Mesothelial cell of epicardium (in vitro differentiated cells): ENCODE results near the gene NSUN7. TPM values are rescaled to one million over a fixed set of nuclear protein-coding genes. Genes with fewer than 3 reads are reported as not detected.

Experiments
- DNase-seq, 2 experiments: peaks; one replicate each; pipeline ENCODE4 v3.0.0; 2021; ENCODE audit warnings: low spot score in 2 of 2; ENCODE audit not compliant: unreplicated experiment in 2 of 2
- H3K27ac Mint-ChIP-seq: 2 replicates; pipeline ENCODE4 v1.8.0; 2021; ENCODE audit warnings: mixed read lengths
- H3K27me3 Mint-ChIP-seq: 2 replicates; pipeline ENCODE4 v1.8.0; 2021; ENCODE audit warnings: low read depth, mixed read lengths
- H3K36me3 Mint-ChIP-seq: 2 replicates; pipeline ENCODE4 v1.8.0; 2021; ENCODE audit warnings: mixed read lengths
- H3K4me1 Mint-ChIP-seq: 2 replicates; pipeline ENCODE4 v1.8.0; 2021; ENCODE audit warnings: mixed read lengths
- H3K4me3 Mint-ChIP-seq: 2 replicates; pipeline ENCODE4 v1.8.0; 2021; ENCODE audit warnings: mild to moderate bottlenecking, moderate library complexity, mixed read lengths
- H3K9me3 Mint-ChIP-seq: 2 replicates; pipeline ENCODE4 v1.8.0; 2021; ENCODE audit warnings: mixed read lengths
- total RNA-seq: library from RNA; stranded (reverse); gene quantifications from 3 replicates; pipeline ENCODE4 v1.2.1, GENCODE V29; 2021
- TF ChIP-seq, protein P1 (sequence below): fragments of 200-600 bp; sonication (generic); IDR thresholded peaks from one replicate; pipeline ENCODE4 v1.5.0; 2021; ENCODE audit warnings: antibody characterized with exemption; ENCODE audit not compliant: unreplicated experiment

Gene NSUN7
- total RNA-seq, 1 donor from 2014 or later, result 21.8 TPM

DNA sequence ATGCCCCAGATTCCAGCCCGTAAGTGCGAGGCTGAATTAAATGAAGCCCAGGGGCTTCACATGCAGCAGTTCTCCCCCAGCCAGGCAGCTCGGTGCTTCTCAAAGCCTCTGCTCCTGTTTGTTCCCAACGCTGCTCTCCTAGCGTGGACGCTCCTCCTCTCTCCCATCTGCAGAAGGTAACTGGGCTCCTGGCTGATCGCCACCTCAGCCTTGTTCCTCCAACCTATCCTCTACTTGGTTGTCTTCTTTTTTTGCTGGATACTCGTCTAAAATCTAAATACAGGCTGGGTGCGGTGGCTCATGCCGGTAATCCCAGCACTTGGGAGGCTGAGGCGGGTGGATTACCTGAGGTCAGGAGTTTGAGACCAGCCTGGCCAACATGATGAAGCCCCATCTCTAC, 70.3 kb downstream of the NSUN7 start:
- no peak overlapping the region for H3K27ac Mint-ChIP-seq
- H3K27me3 Mint-ChIP-seq, result no peaks in the 10 kb centered on the region
- H3K4me3 Mint-ChIP-seq, result no peak overlapping the region
- TF ChIP-seq, protein P1, sequence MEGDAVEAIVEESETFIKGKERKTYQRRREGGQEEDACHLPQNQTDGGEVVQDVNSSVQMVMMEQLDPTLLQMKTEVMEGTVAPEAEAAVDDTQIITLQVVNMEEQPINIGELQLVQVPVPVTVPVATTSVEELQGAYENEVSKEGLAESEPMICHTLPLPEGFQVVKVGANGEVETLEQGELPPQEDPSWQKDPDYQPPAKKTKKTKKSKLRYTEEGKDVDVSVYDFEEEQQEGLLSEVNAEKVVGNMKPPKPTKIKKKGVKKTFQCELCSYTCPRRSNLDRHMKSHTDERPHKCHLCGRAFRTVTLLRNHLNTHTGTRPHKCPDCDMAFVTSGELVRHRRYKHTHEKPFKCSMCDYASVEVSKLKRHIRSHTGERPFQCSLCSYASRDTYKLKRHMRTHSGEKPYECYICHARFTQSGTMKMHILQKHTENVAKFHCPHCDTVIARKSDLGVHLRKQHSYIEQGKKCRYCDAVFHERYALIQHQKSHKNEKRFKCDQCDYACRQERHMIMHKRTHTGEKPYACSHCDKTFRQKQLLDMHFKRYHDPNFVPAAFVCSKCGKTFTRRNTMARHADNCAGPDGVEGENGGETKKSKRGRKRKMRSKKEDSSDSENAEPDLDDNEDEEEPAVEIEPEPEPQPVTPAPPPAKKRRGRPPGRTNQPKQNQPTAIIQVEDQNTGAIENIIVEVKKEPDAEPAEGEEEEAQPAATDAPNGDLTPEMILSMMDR, result no peak
- H3K4me1 Mint-ChIP-seq, result no peaks in the 10 kb centered on the region
- H3K36me3 Mint-ChIP-seq, result peaks cover 47% of the 10 kb centered on the region
- H3K9me3 Mint-ChIP-seq, result no peaks in the 10 kb centered on the region
- no peak for DNase-seq

DNA sequence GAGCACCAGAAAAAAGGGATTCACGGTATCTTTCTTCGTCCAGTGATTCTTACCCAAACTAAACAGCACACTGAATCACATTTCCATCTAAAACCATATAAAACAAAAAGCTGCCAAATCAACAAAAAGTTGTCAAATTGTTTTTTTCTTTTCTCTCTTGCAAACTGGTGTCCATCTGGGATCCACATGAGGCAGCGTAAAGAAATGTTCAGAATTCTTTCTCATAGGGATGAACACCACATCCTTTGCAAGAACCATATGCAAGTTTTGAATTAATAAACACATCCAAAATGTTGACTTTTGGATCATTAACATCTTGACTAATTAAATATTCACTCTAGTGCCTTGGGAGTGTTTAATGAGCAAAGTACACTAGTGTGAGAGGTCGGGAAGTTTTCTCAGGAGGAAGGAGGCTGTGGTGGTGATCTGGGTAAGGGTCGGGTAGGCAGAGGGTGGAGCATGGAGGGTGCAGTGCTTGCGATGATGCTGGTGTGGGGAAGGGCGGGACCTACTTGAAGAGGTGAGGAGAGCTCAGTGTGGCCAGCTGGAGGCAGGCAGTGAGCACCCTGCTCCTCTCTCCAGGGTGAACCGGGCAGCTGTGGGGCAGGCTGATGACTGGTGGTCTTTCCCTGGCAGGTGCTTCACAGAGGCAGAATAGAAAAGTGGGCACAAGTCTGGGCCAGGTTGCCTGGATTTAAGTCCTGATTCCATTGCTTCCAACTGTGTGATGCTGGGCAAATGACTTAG, 72.8 kb downstream of the NSUN7 start:
- TF ChIP-seq, protein P1, result no peak
- Mint-ChIP-seq H3K4me1 (no peaks in the 10 kb centered on the region), H3K27me3 (no peaks in the 10 kb centered on the region), H3K36me3 (peaks cover 42% of the 10 kb centered on the region), H3K4me3 (no peak overlapping the region), H3K27ac (no peak overlapping the region), H3K9me3 (no peaks in the 10 kb centered on the region)
- no peak for DNase-seq

DNA sequence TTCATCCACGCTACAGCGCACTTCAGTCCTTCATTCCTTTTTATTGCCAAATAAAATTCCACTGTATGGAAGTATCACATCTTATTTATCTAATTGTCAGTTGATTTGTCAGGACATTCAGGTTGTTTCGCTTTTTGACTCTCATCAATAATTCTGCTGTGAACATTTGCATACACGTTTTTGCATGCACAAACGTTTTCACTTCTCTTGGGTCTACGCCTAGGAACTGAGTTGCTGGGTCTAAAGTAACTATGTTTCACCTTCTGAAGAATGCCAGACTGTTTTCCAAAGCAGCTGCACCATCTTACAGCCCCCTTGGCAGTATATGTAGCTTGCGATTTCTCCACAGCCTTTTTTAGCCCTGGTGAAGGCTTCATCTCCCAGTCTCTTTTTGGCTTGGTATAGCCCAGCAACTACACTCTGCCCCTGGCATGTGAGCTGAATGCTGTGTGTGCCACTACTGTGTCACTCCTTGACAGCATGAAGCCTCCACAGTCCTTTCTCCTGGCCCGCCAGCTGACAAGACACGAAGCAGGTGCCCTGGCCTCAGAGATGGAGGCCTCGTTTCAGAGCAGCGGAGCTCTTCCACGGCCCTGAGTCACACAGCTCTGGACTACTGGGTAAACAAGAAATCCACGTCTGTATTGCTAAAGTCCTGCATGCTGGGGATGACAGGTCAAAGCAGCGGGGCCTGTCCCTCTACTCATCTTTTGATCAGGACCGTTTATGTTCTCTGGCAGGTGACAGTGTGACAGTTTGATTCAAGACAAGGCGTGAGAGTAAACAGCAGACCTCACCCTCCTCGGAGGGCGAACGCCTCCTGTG, 75.5 kb downstream of the NSUN7 start:
- Mint-ChIP-seq H3K4me1 (no peaks in the 10 kb centered on the region), H3K36me3 (peaks cover 35% of the 10 kb centered on the region), H3K9me3 (no peaks in the 10 kb centered on the region), H3K27me3 (no peaks in the 10 kb centered on the region), H3K27ac (no peak overlapping the region), H3K4me3 (no peak overlapping the region)
- TF ChIP-seq, protein P1, result no peak
- no peak for DNase-seq

DNA sequence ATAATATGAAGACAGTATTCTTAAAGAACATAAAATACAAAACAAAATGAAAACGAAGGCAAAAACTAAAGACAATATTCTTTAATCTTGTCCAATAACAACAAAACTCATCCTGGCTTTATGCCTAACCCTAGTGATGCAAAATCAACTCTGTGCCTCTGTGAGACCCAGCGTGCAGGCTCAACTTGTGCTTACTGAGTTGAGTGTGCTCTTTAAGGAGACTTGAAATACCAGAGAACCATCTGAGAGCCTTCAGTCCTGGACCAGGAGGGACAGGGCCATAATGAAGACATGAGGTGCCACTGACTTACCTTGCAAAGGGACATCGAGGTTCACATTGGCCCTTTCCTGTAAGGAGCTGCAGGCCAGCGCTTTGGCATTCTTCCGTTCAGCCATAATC, 77.1 kb downstream of the NSUN7 start:
- Mint-ChIP-seq H3K4me3 (no peak overlapping the region), H3K9me3 (no peaks in the 10 kb centered on the region), H3K27ac (no peak overlapping the region), H3K27me3 (no peaks in the 10 kb centered on the region), H3K36me3 (peaks cover 28% of the 10 kb centered on the region), H3K4me1 (no peaks in the 10 kb centered on the region)
- TF ChIP-seq, protein P1, result no peak
- no peak for DNase-seq

DNA sequence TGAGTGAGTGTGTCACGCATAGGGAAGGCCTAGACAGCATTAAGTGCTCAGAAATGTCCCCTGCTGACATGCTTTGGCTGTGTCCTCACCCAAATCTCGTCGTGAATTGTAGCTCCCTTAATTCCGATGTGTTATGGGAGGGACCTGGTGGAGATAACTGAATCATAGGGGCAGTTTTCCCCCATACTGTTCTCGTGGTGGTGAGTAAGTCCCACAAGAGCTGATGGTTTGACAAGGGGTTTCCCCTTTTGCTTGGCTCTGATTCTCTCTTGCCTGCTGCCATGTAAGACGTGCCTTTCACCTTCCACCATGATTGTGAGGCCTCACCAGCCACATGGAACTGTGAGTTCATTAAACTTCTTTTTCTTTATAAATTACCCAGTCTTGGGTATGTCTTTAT, 78.0 kb downstream of the NSUN7 start:
- no peaks in the 10 kb centered on the region for H3K27me3 Mint-ChIP-seq
- H3K27ac Mint-ChIP-seq, result no peak overlapping the region
- H3K4me1 Mint-ChIP-seq, result no peaks in the 10 kb centered on the region
- no peak for DNase-seq
- peaks cover 21% of the 10 kb centered on the region for H3K36me3 Mint-ChIP-seq
- H3K4me3 Mint-ChIP-seq, result no peak overlapping the region
- no peaks in the 10 kb centered on the region for H3K9me3 Mint-ChIP-seq
- TF ChIP-seq, protein P1, result no peak
